NB4 (cell line): ENCODE results near the gene LRRK1.

Experiments
- POLR2A ChIP-seq: IDR thresholded peaks from 2 replicates; pipeline ENCODE4 v1.6.1; 2011; ENCODE audit warnings: mild to moderate bottlenecking; ENCODE audit not compliant: insufficient read length; ENCODE audit errors: extremely low read depth
- TF ChIP-seq, protein P1 (sequence below): IDR thresholded peaks from one replicate; pipeline ENCODE4 v1.5.1; 2012; ENCODE audit warnings: low read depth, low read length
- TF ChIP-seq, protein P2 (sequence below): IDR thresholded peaks from 2 replicates; pipeline ENCODE4 v1.6.1; 2011; ENCODE audit warnings: low read depth, low read length

DNA sequence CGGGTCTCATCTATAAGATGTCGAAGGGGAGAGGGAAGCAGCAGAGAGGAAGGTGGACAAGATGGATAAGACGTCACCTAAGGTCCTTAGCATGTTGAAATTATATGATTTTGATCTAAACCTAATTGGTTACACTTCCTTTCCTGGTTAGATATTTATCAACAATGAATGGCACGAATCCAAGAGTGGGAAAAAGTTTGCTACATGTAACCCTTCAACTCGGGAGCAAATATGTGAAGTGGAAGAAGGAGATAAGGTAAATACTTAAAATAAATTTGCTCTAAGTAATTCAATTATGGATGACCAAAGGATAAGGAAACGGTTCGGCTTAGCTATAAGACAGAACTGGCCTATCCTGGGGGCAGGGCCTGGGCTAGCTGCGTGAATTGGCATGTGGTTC, 34.0 kb upstream of the LRRK1 start:
- TF ChIP-seq, protein P1, sequence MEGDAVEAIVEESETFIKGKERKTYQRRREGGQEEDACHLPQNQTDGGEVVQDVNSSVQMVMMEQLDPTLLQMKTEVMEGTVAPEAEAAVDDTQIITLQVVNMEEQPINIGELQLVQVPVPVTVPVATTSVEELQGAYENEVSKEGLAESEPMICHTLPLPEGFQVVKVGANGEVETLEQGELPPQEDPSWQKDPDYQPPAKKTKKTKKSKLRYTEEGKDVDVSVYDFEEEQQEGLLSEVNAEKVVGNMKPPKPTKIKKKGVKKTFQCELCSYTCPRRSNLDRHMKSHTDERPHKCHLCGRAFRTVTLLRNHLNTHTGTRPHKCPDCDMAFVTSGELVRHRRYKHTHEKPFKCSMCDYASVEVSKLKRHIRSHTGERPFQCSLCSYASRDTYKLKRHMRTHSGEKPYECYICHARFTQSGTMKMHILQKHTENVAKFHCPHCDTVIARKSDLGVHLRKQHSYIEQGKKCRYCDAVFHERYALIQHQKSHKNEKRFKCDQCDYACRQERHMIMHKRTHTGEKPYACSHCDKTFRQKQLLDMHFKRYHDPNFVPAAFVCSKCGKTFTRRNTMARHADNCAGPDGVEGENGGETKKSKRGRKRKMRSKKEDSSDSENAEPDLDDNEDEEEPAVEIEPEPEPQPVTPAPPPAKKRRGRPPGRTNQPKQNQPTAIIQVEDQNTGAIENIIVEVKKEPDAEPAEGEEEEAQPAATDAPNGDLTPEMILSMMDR = no peak
- TF ChIP-seq POLR2A = no peak
- TF ChIP-seq, protein P2, sequence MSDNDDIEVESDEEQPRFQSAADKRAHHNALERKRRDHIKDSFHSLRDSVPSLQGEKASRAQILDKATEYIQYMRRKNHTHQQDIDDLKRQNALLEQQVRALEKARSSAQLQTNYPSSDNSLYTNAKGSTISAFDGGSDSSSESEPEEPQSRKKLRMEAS = no peak
